PC-3 (cell line): ENCODE measurements around the gene PCYT2. TPM values are rescaled to one million over a fixed set of nuclear protein-coding genes. Genes with fewer than 3 reads are reported as not detected.
A peak's percentile ranks its signal among the peaks of the same experiment; 100 is the strongest.

Source experiments
- ATAC-seq: fragments of 200-7000 bp; cut with Tn5 transposase; 2 replicates; pipeline ENCODE4 v1.9.1; 2020; ENCODE audit warnings: mild to moderate bottlenecking, moderate library complexity
- BruUV-seq: library from RNA; stranded (reverse); fragments of 400-500 nt; replicated peaks from 2 replicates; lab custom pipeline; 2021; lab: Mats Ljungman, UMichigan
- CTCF ChIA-PET: fragments of 300-600 bp; sonication (Branson Sonifier 250); formaldehyde crosslinking; loops from one replicate; lab custom pipeline; 2022; ENCODE audit warnings: antibody characterized with exemption; lab: Charles Lee
- POLR2A ChIA-PET: fragments of 300-600 bp; sonication (Branson Sonifier 250); formaldehyde crosslinking; loops from one replicate; lab custom pipeline; 2022; ENCODE audit warnings: antibody characterized with exemption; ENCODE audit not compliant: unreplicated experiment; lab: Charles Lee
- DNase-seq: peaks from one replicate; pipeline ENCODE4 v3.0.0-alpha.2; 2015
- H2AFZ ChIP-seq: fragments of 300-600 bp; sonication (generic); 2 replicates; pipeline ENCODE4 v1.6.0; 2016; ENCODE audit warnings: antibody characterized with exemption, low read length
- H3F3A ChIP-seq: fragments of 300-600 bp; sonication (generic); one replicate; pipeline ENCODE4 v1.6.0; 2017; ENCODE audit warnings: antibody characterized with exemption, low read length, control low read depth, mild to moderate bottlenecking; ENCODE audit not compliant: unreplicated experiment
- H3K27ac ChIP-seq: fragments of 300-600 bp; sonication (generic); 2 replicates; pipeline ENCODE4 v1.5.1; 2016; ENCODE audit warnings: mild to moderate bottlenecking, low read length
- H3K27me3 ChIP-seq: fragments of 300-600 bp; sonication (generic); 2 replicates; pipeline ENCODE4 v1.6.1; 2016; ENCODE audit warnings: low read length, mixed read lengths
- H3K36me3 ChIP-seq: fragments of 300-600 bp; sonication (generic); 2 replicates; pipeline ENCODE4 v1.6.1; 2016; ENCODE audit warnings: low read depth, mixed run types, low read length, mixed read lengths
- H3K4me1 ChIP-seq: fragments of 300-600 bp; sonication (generic); 2 replicates; pipeline ENCODE4 v1.5.1; 2016; ENCODE audit warnings: low read length; ENCODE audit not compliant: insufficient read depth
- H3K4me2 ChIP-seq: fragments of 300-600 bp; sonication (generic); 2 replicates; pipeline ENCODE4 v1.6.0; 2016; ENCODE audit warnings: low read length
- H3K4me3 ChIP-seq: fragments of 300-600 bp; sonication (generic); 2 replicates; pipeline ENCODE4 v1.5.1; 2016; ENCODE audit warnings: mild to moderate bottlenecking, low read length, mixed read lengths
- H3K79me2 ChIP-seq: fragments of 300-600 bp; sonication (generic); 2 replicates; pipeline ENCODE4 v1.6.1; 2017; ENCODE audit warnings: low read length, mixed read lengths
- H3K9ac ChIP-seq: fragments of 300-600 bp; sonication (generic); 2 replicates; pipeline ENCODE4 v1.6.0; 2016; ENCODE audit warnings: mild to moderate bottlenecking, low read length
- H3K9me2 ChIP-seq: fragments of 300-600 bp; sonication (generic); replicated peaks from 2 replicates; pipeline ENCODE4 v1.6.1; 2016; ENCODE audit warnings: mixed run types, low read length, mixed read lengths
- H3K9me3 ChIP-seq: fragments of 300-600 bp; sonication (generic); 2 replicates; pipeline ENCODE4 v1.6.1; 2016; ENCODE audit warnings: low read length, mixed read lengths
- H4K20me1 ChIP-seq: fragments of 300-600 bp; sonication (generic); 2 replicates; pipeline ENCODE4 v1.6.1; 2016; ENCODE audit warnings: low read length, mixed read lengths
- CTCF ChIP-seq: fragments of 300-600 bp; sonication (generic); conservative IDR thresholded peaks from 2 replicates; pipeline ENCODE4 v1.5.1; 2017; ENCODE audit warnings: antibody characterized with exemption, low read depth, mild to moderate bottlenecking, low read length
- EZH2 ChIP-seq: fragments of 300-600 bp; sonication (generic); IDR thresholded peaks from one replicate; pipeline ENCODE4 v1.6.1; 2017; ENCODE audit warnings: antibody characterized with exemption, mild to moderate bottlenecking, low read length; ENCODE audit not compliant: unreplicated experiment
- EZH2phosphoT487 ChIP-seq: fragments of 300-600 bp; sonication (generic); IDR thresholded peaks from 2 replicates; pipeline ENCODE4 v1.6.1; 2018; ENCODE audit warnings: mild to moderate bottlenecking, antibody characterized with exemption, low read length, borderline replicate concordance
- intact Hi-C: fragments of 100-400 bp; cut with micrococcal nuclease; formaldehyde crosslinking; loops from 2 replicates; pipeline ENCODE4 v1.9.0; 2023
- total RNA-seq: library from RNA; depleted of rRNA; stranded (reverse); fragments of >200 nt; gene quantifications from 2 replicates; pipeline ENCODE4 v1.2.3, GENCODE V29; 2014

The PCYT2 gene
- total RNA-seq, 1 experiment from 2014 or later = 33.3 TPM

DNA sequence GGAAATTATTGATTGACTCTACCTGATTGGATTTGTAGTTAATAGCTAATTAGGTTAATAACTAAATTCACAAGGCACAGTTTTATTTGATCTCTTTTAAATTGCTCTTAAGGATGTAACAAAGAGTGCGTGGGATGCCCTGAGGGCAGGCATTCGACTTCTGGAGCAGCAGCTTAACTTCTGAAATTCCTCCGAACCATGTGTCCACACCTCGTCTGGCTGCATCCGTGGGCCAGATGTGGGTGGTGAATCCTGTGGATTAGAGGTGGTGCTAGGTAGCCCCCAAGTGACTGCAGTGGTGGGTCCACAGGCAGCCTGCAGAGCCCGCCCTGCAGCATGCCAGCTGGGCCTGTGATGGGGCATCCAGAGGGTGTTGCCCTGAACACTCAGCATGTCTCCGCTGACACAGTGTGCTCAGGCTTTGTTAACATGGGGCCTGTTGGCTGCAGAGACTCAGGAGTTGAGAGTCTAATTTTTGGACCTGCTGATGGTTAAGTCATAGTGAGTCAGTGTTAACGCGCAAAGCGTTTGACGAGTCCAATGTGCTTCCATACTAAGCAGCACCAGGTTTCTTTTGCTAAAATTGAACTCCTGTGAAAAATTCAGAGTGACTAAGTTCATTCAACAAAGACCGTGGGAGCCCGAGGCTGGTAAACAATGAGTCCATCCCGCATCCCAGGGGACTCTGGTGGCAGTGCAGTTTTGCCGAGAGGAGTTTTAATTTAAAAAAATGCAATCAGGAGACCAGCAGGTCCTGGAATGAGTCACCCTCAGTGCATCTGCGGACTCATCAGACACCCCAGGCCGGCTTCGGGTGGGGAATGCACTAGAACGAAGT is 13.0 kb downstream of the PCYT2 start:
- no peaks in the 10 kb centered on the region for H4K20me1 ChIP-seq
- TF ChIP-seq EZH2phosphoT487 (no peak), CTCF (no peak), EZH2 (no peak)
- DNase-seq (peak; percentile 96), ATAC-seq (peak; percentile 87)
- H3K27me3 ChIP-seq = no peaks in the 10 kb centered on the region
- intact Hi-C loops = no loop called here
- CTCF ChIA-PET = no interaction called here
- H3K4me3 ChIP-seq = peak overlapping the region; percentile 43
- BruUV-seq = no TSS peak
- peaks cover 30% of the 10 kb centered on the region for H3K79me2 ChIP-seq
- POLR2A ChIA-PET = interaction anchor here (0.5 to 0.6 kb wide), 2 partner anchors 12 to 29 kb away, joined by 3 read pairs; no protein-coding TSS in a partner anchor
- H3K9me2 ChIP-seq = no peaks in the 10 kb centered on the region
- H3K36me3 ChIP-seq = peaks cover 17% of the 10 kb centered on the region
- peak overlapping the region; percentile 31; the same call in 1 of the 2 replicates for H2AFZ ChIP-seq
- H3K9ac ChIP-seq = peak overlapping the region; percentile 88
- H3F3A ChIP-seq = peaks cover 18% of the 10 kb centered on the region
- H3K9me3 ChIP-seq = no peaks in the 10 kb centered on the region
- H3K27ac ChIP-seq = peak overlapping the region; percentile 100
- peaks cover 34% of the 10 kb centered on the region for H3K4me1 ChIP-seq
- peak overlapping the region; percentile 84 for H3K4me2 ChIP-seq

GRCh38 chr17:81895400-81895799 is 15.8 kb downstream of the PCYT2 start:
- CTCF ChIA-PET = no interaction called here
- intact Hi-C loops = no loop called here
- Histone ChIP-seq H3F3A (peaks cover 18% of the 10 kb centered on the region), H4K20me1 (peaks cover 1% of the 10 kb centered on the region), H3K36me3 (peaks cover 16% of the 10 kb centered on the region), H3K9ac (no peak overlapping the region), H3K9me3 (no peaks in the 10 kb centered on the region), H3K4me2 (no peak overlapping the region), H3K9me2 (no peaks in the 10 kb centered on the region), H3K4me3 (no peak overlapping the region), H3K27me3 (no peaks in the 10 kb centered on the region), H3K27ac (no peak overlapping the region), H3K79me2 (peaks cover 52% of the 10 kb centered on the region), H2AFZ (no peak overlapping the region), H3K4me1 (peaks cover 37% of the 10 kb centered on the region)
- DNase-seq = no peak
- POLR2A ChIA-PET = no interaction called here
- ATAC-seq = no peak
- BruUV-seq = no TSS peak
- TF ChIP-seq EZH2 (no peak), EZH2phosphoT487 (no peak), CTCF (no peak)

- peaks cover 47% of the 10 kb centered on the region for H3K36me3 ChIP-seq
- intact Hi-C loops = loop anchor here (1.0 kb wide), 1 partner anchor 20 kb away; the partner anchor contains the start of gene PCYT2
- POLR2A ChIA-PET = no interaction called here
Observed at GRCh38 chr17:81891303-81891552, 20.0 kb downstream of the PCYT2 start.

More at GRCh38 chr17:81891303-81891552, 20.0 kb downstream of the PCYT2 start:
- Histone ChIP-seq H3K4me3 (peak overlapping the region; percentile 99), H3K4me1 (peaks cover 35% of the 10 kb centered on the region), H3K9me3 (no peaks in the 10 kb centered on the region), H3F3A (peaks cover 12% of the 10 kb centered on the region), H3K4me2 (no peak overlapping the region), H3K9me2 (no peaks in the 10 kb centered on the region), H4K20me1 (peaks cover 21% of the 10 kb centered on the region), H2AFZ (no peak overlapping the region), H3K27me3 (no peaks in the 10 kb centered on the region), H3K79me2 (peaks cover 74% of the 10 kb centered on the region), H3K9ac (peak overlapping the region; percentile 98), H3K27ac (peak overlapping the region; percentile 58)
- no TSS peak for BruUV-seq
- ATAC-seq (no peak), DNase-seq (no peak)
- no peak for TF ChIP-seq CTCF
- no peak for TF ChIP-seq EZH2
- TF ChIP-seq EZH2phosphoT487 = no peak
- CTCF ChIA-PET = no interaction called here
